NCI-H82 treated with DMSO at 0.1 percent for 48 hours (cell line): ENCODE measurements around the gene TRMT44.

Experiments used
- DNase-seq: peaks from one replicate; lab custom pipeline; 2025; ENCODE audit not compliant: unreplicated experiment; lab: John Stamatoyannopoulos, UW

TRMT44 gene

GRCh38 chr4:8440492-8441311 is at the start of gene TRMT44, which contains the start of gene ACOX3:
Gene TRMT44 (plus strand): TSS chr4:8440777. CDS start chr4:8440823, 46 bp downstream.
Gene ACOX3 (minus strand): TSS chr4:8440723. CDS start chr4:8416521, 24,202 bp downstream.
- peak; percentile 30 for DNase-seq

GRCh38 chr4:8391071-8391470 is 49.5 kb upstream of the TRMT44 start:
- DNase-seq = no peak

GRCh38 chr4:8391972-8392371 is 48.6 kb upstream of the TRMT44 start:
- no peak for DNase-seq

- no peak for DNase-seq
These were observed 47.9 kb upstream of the TRMT44 start for GRCh38 chr4:8392591-8393190.

GRCh38 chr4:8393593-8394038 is 47.0 kb upstream of the TRMT44 start:
- DNase-seq = no peak

GRCh38 chr4:8394061-8394519 is 46.5 kb upstream of the TRMT44 start:
- peak; percentile 52 for DNase-seq

- no peak for DNase-seq
These were observed 45.8 kb upstream of the TRMT44 start for GRCh38 chr4:8394806-8395205.

GRCh38 chr4:8395504-8396296 is 44.9 kb upstream of the TRMT44 start:
- DNase-seq = no peak

GRCh38 chr4:8396762-8397406 is 43.7 kb upstream of the TRMT44 start:
- DNase-seq = no peak

GRCh38 chr4:8398347-8398746 is 42.2 kb upstream of the TRMT44 start:
- DNase-seq = no peak

- DNase-seq = no peak
These were observed 41.3 kb upstream of the TRMT44 start for GRCh38 chr4:8399298-8399697.

- no peak for DNase-seq
These were observed 39.8 kb upstream of the TRMT44 start for GRCh38 chr4:8400632-8401325.

GRCh38 chr4:8401665-8402064 is 38.9 kb upstream of the TRMT44 start:
- DNase-seq = no peak

- DNase-seq = no peak
These were observed 38.4 kb upstream of the TRMT44 start for GRCh38 chr4:8402181-8402597.

GRCh38 chr4:8402640-8403039 is 37.9 kb upstream of the TRMT44 start:
- no peak for DNase-seq

GRCh38 chr4:8403173-8403753 is 37.3 kb upstream of the TRMT44 start:
- peak; percentile 4 for DNase-seq

GRCh38 chr4:8403976-8404375 is 36.6 kb upstream of the TRMT44 start:
- no peak for DNase-seq

- DNase-seq = no peak
These were observed 35.6 kb upstream of the TRMT44 start for GRCh38 chr4:8404791-8405515.

GRCh38 chr4:8405516-8405875 is 35.1 kb upstream of the TRMT44 start:
- no peak for DNase-seq
